ENCODE results near the gene B3GNT5. TPM values are rescaled to one million over a fixed set of nuclear protein-coding genes. Genes with fewer than 3 reads are reported as not detected.

B3GNT5 gene, protein sequence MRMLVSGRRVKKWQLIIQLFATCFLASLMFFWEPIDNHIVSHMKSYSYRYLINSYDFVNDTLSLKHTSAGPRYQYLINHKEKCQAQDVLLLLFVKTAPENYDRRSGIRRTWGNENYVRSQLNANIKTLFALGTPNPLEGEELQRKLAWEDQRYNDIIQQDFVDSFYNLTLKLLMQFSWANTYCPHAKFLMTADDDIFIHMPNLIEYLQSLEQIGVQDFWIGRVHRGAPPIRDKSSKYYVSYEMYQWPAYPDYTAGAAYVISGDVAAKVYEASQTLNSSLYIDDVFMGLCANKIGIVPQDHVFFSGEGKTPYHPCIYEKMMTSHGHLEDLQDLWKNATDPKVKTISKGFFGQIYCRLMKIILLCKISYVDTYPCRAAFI
- 1 to 10 TPM in 1 of 3 donors, under 1 TPM in 1, not detected in 1; 0.48 to 1.1 TPM for polyA plus RNA-seq

DNA sequence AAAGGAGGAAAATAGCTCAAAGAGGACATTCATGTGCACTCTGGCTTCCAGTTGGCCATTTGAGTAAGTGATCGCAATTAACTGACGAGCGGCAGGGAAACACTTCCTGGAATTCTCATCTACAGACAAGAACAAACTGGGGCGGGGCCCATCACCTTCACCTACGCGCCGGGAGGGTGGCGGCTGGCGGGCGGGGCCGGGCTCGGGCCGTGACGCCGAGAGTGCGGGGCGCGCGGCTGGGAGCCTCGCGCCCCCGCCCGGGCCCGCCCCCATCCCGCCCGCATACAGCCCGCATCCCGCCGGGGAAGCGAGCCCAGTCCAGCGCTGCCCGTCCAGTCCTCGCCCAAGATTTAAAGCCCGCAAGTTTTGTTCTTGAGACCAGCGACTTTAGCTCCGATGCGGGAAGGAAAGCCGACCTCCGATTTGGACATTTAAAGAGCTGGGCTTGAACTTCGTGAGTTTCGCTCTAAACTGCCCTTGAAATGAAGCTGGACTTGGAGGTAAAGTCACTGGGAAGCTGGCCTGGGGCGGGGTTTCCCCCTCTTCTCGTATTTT, at the start of gene B3GNT5:
Gene B3GNT5, plus strand, starts transcription at position 281 of the 555 bp plus-strand sequence. CDS start 16,546 bp downstream, outside the sequence.
- Mint-ChIP-seq H3K27ac (peak within 1 kb of the TSS in 2 of 6 donors; percentile 19 to 30), H3K36me3 (peaks cover 0 to 2% (median 0%) of the 10 kb centered on the region in 3 donors), H3K27me3 (ENCODE audit: low read depth in 3 of 3) (peaks cover 11 to 13% (median 12%) of the 10 kb centered on the region in 3 donors), H3K4me3 (peak within 1 kb of the TSS; percentile 71 to 83 (median 75)), H3K4me1 (peaks cover 17 to 20% of the 10 kb centered on the region in 2 donors), H3K9me3 (no peaks in the 10 kb centered on the region)
- DNase-seq = peak in 2 of 3 donors; percentile 2 to 8

DNA sequence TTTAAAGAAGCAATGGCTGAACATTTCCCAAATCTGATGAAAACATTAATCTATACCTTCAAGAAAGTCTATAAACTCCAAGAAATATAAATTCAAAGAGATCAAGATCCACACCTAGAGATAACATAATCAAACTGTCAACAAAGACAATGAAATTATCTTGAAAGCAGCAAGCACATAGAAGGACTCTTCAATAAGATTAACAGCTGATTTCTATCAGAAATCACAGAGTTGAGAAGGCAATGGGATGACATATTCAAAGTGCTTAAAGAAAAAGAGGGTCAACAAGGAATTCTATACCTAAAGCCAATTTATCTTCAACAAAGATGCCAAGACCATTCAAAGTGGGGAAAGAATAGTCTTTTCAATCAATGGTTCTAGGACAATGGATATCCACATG, 49.4 kb upstream of the B3GNT5 start:
- Mint-ChIP-seq H3K9me3 (peaks cover 0 to 2% (median 0%) of the 10 kb centered on the region in 6 donors), H3K4me1 (peaks cover 11 to 15% of the 10 kb centered on the region in 2 donors), H3K27me3 (ENCODE audit: low read depth in 3 of 3) (peaks cover 0 to 2% (median 2%) of the 10 kb centered on the region in 3 donors), H3K4me3 (no peak overlapping the region), H3K36me3 (peaks cover 0 to 9% (median 8%) of the 10 kb centered on the region in 3 donors), H3K27ac (no peak overlapping the region)
- DNase-seq = no peak

DNA sequence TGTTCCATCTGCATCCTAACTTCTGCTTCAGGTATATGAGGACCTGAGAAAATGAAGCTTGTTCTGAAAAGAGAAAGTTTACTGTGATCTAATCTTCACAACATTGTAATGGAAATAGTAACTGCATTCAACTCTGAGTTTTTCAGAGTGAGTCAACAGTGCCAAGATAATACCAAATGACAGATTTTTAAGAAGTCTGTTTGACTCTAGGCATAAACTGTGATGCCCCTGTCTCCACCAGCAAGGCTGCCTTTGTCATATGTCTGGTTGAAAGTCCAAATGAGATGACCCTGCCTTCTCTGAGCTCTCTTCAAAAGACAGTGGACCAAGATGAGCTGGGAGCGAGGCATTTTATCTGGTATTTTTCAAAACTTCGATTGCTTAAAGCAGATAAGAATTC, 44.8 kb upstream of the B3GNT5 start:
- Mint-ChIP-seq H3K36me3 (peaks cover 0 to 7% (median 4%) of the 10 kb centered on the region in 3 donors), H3K4me3 (no peak overlapping the region), H3K27me3 (ENCODE audit: low read depth in 3 of 3) (peaks cover 0 to 4% (median 0%) of the 10 kb centered on the region in 3 donors), H3K27ac (no peak overlapping the region), H3K4me1 (no peaks in the 10 kb centered on the region), H3K9me3 (peaks cover 0 to 2% (median 0%) of the 10 kb centered on the region in 6 donors)
- DNase-seq = no peak

DNA sequence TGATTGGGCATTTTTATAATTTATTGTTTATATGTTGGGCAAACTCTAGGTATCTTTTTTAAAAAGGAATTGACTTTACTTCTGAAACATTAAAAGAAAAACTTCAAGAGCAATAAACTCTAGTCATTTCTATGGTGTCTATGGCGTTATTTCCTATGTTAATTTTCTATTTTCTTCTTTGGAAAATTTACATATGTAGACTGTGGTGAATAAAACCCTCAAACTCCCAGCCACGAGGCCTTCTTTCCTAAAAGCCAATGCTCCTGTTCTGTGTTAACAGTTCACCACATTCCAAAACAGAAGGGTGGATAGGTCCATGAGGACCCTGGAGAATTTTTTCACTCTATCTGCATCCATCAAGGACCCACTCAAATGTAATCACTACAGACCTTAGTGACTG, 44.3 kb upstream of the B3GNT5 start:
- Mint-ChIP-seq H3K4me1 (no peaks in the 10 kb centered on the region), H3K27ac (no peak overlapping the region), H3K9me3 (no peaks in the 10 kb centered on the region), H3K4me3 (no peak overlapping the region), H3K36me3 (peaks cover 0 to 2% (median 0%) of the 10 kb centered on the region in 3 donors), H3K27me3 (ENCODE audit: low read depth in 3 of 3) (peaks cover 0 to 4% (median 0%) of the 10 kb centered on the region in 3 donors)
- no peak for DNase-seq

DNA sequence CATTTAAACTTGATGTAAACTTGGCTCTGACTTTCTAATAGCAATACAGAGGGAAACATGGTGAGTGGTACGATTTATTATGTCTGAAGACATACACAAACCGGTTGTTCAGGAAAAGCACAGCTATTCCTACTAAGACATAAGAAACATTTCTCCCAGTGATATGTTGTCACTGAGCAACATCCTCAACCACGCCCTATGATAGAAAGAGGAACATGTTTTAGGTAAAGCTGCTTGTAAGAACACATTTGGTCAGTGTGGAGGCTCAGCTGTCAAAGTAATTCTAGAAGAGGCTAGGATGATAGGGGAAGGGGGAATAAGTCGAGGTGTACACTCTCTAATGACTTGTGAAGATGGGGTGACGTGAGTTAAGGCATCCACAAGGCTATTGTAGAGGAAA, 42.7 kb upstream of the B3GNT5 start:
- no peaks in the 10 kb centered on the region for H3K36me3 Mint-ChIP-seq
- H3K9me3 Mint-ChIP-seq = no peaks in the 10 kb centered on the region
- peaks cover 0 to 5% (median 0%) of the 10 kb centered on the region in 3 donors for H3K27me3 Mint-ChIP-seq (ENCODE audit: low read depth in 3 of 3)
- H3K4me3 Mint-ChIP-seq = no peak overlapping the region
- no peak for DNase-seq
- H3K4me1 Mint-ChIP-seq = no peaks in the 10 kb centered on the region
- no peak overlapping the region for H3K27ac Mint-ChIP-seq

DNA sequence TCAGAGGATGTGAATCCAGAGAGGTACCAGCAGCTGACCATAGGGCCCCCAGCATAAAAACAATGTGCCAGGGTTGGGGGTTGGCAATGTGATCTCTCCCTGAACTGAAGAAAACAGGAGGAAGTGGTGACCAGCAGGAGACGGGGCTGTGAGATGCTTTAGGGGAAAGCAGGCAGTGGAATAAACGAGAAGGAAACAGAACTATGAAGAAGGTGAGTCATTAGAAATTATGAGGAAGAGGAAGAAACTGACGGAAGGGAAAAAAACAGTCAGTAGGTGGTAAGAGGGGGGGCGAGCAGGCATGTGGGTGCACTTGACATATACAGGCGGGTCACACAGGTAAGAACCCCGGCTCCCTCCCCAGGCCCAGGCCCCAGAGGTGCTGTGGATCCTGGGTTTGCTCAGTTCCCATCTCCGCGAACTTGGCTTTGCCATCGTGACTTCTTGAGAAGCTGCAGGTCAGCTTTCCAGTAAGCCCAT, 42.2 kb upstream of the B3GNT5 start:
- no peaks in the 10 kb centered on the region for H3K9me3 Mint-ChIP-seq
- H3K4me1 Mint-ChIP-seq = no peaks in the 10 kb centered on the region
- peak overlapping the region in 1 of 6 donors; percentile 40 for H3K27ac Mint-ChIP-seq
- H3K36me3 Mint-ChIP-seq = no peaks in the 10 kb centered on the region
- H3K27me3 Mint-ChIP-seq (ENCODE audit: low read depth in 3 of 3) = peaks cover 0 to 5% (median 0%) of the 10 kb centered on the region in 3 donors
- H3K4me3 Mint-ChIP-seq = no peak overlapping the region
- no peak for DNase-seq

DNA sequence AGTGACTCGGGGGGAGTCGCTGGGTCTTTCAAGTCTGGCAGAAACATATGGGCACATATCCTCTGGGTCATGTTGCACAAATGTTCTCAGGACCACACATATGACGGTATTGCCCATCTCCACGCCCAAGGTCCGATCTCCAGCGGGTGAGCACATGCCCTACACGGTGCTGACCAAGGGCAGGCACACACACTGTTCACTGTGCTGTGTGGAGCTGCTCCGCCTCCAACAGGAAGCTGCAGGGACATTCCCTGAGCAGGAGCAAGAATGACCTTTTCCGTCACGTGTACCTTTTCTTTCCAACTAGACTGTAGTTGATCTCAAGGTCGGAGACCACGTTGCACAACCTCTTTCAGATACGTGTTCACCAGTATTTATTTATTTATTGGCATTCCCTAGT, 41.7 kb upstream of the B3GNT5 start:
- no peaks in the 10 kb centered on the region for H3K36me3 Mint-ChIP-seq
- no peaks in the 10 kb centered on the region for H3K9me3 Mint-ChIP-seq
- DNase-seq = no peak
- H3K4me1 Mint-ChIP-seq = no peaks in the 10 kb centered on the region
- H3K27me3 Mint-ChIP-seq (ENCODE audit: low read depth in 3 of 3) = peaks cover 0 to 5% (median 0%) of the 10 kb centered on the region in 3 donors
- no peak overlapping the region for H3K4me3 Mint-ChIP-seq
- no peak overlapping the region for H3K27ac Mint-ChIP-seq

DNA sequence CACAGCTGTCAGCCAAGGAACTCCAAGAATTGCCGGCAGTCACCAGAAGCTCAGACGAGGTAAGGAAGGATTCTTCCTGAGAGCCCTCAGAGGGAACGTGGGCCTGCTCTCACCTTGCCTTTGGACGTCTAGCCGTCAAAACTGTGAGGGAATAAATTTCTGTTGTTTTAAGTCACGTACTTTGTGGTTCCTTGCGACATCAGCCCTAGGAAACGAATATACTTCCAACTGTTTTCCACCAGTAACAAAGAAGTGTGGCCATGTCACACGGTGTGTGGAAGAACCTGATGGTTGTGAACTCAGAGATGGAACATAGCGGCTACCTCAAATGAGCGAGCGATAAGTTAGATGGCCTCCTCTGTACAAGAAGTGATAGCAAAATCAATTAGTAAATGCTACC, 41.0 kb upstream of the B3GNT5 start:
- Mint-ChIP-seq H3K4me1 (no peaks in the 10 kb centered on the region), H3K36me3 (no peaks in the 10 kb centered on the region), H3K9me3 (no peaks in the 10 kb centered on the region), H3K27me3 (ENCODE audit: low read depth in 3 of 3) (peaks cover 0 to 5% (median 0%) of the 10 kb centered on the region in 3 donors), H3K27ac (no peak overlapping the region), H3K4me3 (no peak overlapping the region)
- no peak for DNase-seq

DNA sequence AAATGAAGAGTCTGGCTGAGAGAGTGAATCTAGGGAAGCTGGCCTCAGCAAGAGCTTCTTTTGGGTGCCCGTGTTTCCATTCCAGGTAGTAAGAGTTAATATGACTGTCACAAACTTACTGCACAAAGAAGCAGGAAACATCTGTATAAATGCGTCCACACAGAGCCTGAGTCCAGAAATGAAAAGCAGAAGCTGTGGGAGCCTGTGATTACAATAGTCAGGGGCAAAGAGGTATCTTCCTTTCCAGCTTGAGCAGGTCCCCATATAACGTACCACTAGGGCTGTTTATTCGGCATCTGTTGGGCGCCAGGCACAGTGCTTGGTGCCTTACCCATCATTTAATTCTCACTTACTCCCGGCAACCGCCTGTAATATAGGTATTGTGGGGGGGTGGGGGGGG, 40.5 kb upstream of the B3GNT5 start:
- H3K27ac Mint-ChIP-seq = no peak overlapping the region
- H3K36me3 Mint-ChIP-seq = no peaks in the 10 kb centered on the region

DNA sequence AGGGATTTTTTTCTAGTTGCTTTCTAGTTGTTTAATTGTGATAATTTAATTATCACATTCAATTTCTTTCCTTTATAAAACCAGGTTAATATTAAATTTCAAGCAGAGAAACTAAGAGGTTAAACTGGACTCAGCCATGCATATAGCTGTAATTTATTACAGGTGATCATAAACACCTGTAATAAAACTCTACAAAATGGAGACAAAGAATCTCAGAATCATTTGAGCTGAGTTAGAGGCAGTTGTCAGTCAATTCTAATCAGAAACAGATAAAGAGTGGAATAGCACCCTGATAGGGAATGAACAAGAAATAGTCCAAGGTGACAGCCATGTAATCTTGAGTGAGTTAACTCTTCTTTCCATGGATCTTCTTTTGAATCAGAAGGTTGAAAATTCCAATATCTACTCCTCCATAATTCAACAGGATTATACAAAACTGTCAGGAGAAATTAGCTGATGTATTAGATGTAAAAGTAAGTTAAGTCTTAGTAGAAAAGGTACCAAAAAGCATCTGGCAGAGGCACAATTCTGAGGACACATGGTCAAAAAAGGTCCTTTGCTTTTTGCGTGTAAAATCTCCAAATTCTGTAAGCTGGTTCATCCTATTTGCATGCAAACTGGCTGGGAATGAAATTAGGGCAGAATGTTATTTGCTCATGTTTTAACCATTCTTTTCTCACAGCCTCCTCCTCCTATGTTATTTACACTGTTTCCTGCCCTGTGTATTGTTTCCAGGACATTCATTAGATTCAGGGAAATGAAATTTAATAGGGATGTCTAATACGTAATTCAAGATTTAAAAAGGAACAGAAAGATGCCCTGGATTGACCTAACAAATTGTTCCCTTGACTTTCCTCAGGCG, 39.4 kb upstream of the B3GNT5 start:
- Mint-ChIP-seq H3K27me3 (ENCODE audit: low read depth in 3 of 3) (peaks cover 0 to 5% (median 2%) of the 10 kb centered on the region in 3 donors), H3K9me3 (no peaks in the 10 kb centered on the region), H3K36me3 (no peaks in the 10 kb centered on the region), H3K27ac (no peak overlapping the region), H3K4me3 (no peak overlapping the region), H3K4me1 (peaks cover 0 to 2% of the 10 kb centered on the region in 2 donors)
- no peak for DNase-seq

More for the DNA sequence above, 40.5 kb upstream of the B3GNT5 start:
- H3K4me3 Mint-ChIP-seq = no peak overlapping the region
- peaks cover 0 to 5% (median 0%) of the 10 kb centered on the region in 3 donors for H3K27me3 Mint-ChIP-seq (ENCODE audit: low read depth in 3 of 3)
- no peaks in the 10 kb centered on the region for H3K4me1 Mint-ChIP-seq
- no peak for DNase-seq
- no peaks in the 10 kb centered on the region for H3K9me3 Mint-ChIP-seq

DNA sequence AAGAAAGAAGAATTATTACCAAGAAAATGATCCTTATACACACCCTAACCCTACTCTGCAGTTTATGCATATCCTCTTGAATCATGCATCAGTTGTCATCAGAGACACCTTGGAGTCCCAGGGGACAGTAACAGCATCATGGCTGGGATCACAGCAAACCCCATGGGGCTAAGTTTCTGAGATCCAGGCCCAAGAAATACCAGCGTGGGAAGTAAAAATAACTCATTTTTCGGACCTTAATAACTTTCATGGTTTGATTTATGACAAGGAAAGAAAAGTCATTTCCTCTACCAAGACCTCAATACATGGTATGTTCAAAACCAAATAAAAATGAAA, 38.8 kb upstream of the B3GNT5 start:
- Mint-ChIP-seq H3K36me3 (no peaks in the 10 kb centered on the region), H3K4me1 (peaks cover 0 to 5% of the 10 kb centered on the region in 2 donors), H3K27ac (no peak overlapping the region), H3K27me3 (ENCODE audit: low read depth in 3 of 3) (peaks cover 0 to 5% (median 2%) of the 10 kb centered on the region in 3 donors), H3K9me3 (no peaks in the 10 kb centered on the region), H3K4me3 (no peak overlapping the region)
- no peak for DNase-seq

DNA sequence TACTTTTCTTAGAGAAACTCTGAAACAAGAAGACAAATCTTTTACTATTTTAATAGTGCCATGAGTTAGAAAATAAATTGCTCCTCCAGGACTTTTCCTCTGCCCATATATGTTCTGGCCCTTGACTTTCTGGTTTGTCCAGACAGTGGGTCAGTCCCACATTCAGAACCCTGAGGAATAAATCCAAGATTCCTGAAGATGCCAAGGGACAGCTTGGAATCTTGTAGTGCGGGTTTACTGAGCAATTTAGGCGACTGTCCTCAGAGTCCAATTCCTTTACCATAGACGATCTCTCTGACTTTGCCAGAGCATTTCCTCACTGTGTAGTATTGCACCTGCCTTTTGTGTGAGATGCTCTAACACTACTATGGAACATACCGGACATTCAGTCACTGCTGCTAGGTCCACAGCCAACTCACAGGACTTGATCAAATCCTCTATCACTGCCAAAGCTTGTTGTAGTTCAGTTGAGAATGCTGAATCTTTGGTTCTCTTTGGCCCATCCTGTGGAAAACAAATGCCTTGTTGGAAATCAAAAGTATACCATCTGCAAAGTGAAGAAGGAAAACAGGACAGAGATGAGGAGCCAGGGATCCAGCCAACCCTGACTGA, 37.4 kb upstream of the B3GNT5 start:
- H3K36me3 Mint-ChIP-seq = no peaks in the 10 kb centered on the region
- peaks cover 0 to 5% of the 10 kb centered on the region in 2 donors for H3K4me1 Mint-ChIP-seq
- H3K9me3 Mint-ChIP-seq = no peaks in the 10 kb centered on the region
- no peak for DNase-seq
- no peak overlapping the region for H3K27ac Mint-ChIP-seq
- H3K4me3 Mint-ChIP-seq = no peak overlapping the region
- peaks cover 0 to 2% (median 1%) of the 10 kb centered on the region in 3 donors for H3K27me3 Mint-ChIP-seq (ENCODE audit: low read depth in 3 of 3)

DNA sequence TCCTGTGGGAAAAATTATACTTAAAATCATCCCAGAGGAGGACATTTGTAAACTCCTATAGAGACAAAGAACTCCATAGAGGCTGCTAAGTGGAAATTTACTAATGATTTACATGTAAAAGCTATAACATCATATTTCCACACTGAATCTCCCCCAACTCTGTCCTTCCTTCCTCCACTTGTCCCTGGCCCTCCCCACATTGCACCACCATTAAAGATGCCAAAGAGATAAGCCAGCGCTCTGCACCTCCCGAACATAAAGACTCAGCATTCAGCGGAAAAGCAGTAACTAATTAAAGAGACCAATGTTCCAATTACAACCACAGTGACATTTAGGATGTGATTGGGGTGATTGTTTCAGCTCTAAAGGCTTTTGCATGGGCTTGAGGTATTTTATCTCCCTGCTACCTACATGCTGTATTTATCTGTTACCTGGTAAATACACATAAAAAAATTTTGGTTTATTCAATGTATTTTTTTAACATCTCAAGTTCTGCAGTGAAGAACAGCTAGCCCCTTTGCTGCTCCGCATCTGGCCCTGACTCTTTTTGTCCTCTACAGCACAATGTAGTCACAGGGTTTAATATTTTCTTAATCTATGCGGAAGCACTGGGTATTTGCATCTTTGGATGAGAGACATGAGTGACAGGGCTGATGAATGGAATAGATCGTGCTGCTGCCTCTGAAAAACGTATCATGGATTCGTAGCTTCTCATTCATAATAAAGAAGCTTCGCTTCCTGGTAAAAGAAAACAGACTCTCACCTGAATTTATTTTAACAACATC, 35.3 kb upstream of the B3GNT5 start:
- peaks cover 0 to 2% (median 1%) of the 10 kb centered on the region in 3 donors for H3K27me3 Mint-ChIP-seq (ENCODE audit: low read depth in 3 of 3)

More for the DNA sequence above, 35.3 kb upstream of the B3GNT5 start:
- Mint-ChIP-seq H3K9me3 (no peaks in the 10 kb centered on the region), H3K27ac (no peak overlapping the region), H3K4me3 (no peak overlapping the region), H3K36me3 (no peaks in the 10 kb centered on the region), H3K4me1 (peaks cover 0 to 5% of the 10 kb centered on the region in 2 donors)
- no peak for DNase-seq
